MCF 10A (cell line): Measurements from ENCODE around the gene TEX2. TPM values are rescaled to one million over a fixed set of nuclear protein-coding genes. Genes with fewer than 3 reads are reported as not detected.
"Not testable (repeated sequence)": the region's sequence is repeated elsewhere in the genome, so short reads cannot be mapped to it uniquely, and the experiment has no call there.

ENCODE experiments used
- BruUV-seq: library from RNA; stranded (reverse); fragments of 400-500 nt; replicated peaks from 2 replicates; lab custom pipeline; 2021; lab: Mats Ljungman, UMichigan
- CTCF ChIA-PET: fragments of 300-600 bp; sonication (Branson Sonifier 250); formaldehyde crosslinking; extraction: SDS; loops from one replicate; lab custom pipeline; 2021; ENCODE audit warnings: antibody characterized with exemption, inconsistent platforms; lab: Yijun Ruan, JAX
- POLR2A ChIA-PET: fragments of 300-600, 350-650 bp; sonication (Branson Sonifier 250); formaldehyde crosslinking; extraction: SDS; loops from one replicate; lab custom pipeline; 2020; ENCODE audit warnings: antibody characterized with exemption, inconsistent platforms; lab: Yijun Ruan, JAX
- DNase-seq: peaks from one replicate; pipeline ENCODE4 v3.0.0-alpha.2; 2018; ENCODE audit not compliant: unreplicated experiment
- H3K27ac Mint-ChIP-seq: one replicate; pipeline ENCODE4 v1.8.0; 2022; ENCODE audit warnings: mild to moderate bottlenecking, low read depth, mixed read lengths; ENCODE audit not compliant: unreplicated experiment
- H3K27me3 Mint-ChIP-seq: one replicate; pipeline ENCODE4 v1.8.0; 2022; ENCODE audit warnings: mixed read lengths; ENCODE audit not compliant: insufficient read depth, unreplicated experiment
- H3K36me3 Mint-ChIP-seq: one replicate; pipeline ENCODE4 v1.8.0; 2022; ENCODE audit warnings: mild to moderate bottlenecking, moderate library complexity, mixed read lengths; ENCODE audit not compliant: insufficient read depth, unreplicated experiment
- H3K4me1 Mint-ChIP-seq: one replicate; pipeline ENCODE4 v1.8.0; 2022; ENCODE audit warnings: mixed read lengths; ENCODE audit not compliant: insufficient read depth, unreplicated experiment
- H3K4me3 Mint-ChIP-seq: one replicate; pipeline ENCODE4 v1.8.0; 2022; ENCODE audit warnings: mild to moderate bottlenecking, moderate library complexity, mixed read lengths; ENCODE audit not compliant: unreplicated experiment
- H3K9me3 Mint-ChIP-seq: one replicate; pipeline ENCODE4 v1.8.0; 2022; ENCODE audit warnings: mixed read lengths; ENCODE audit not compliant: unreplicated experiment
- intact Hi-C: fragments of 100-400 bp; cut with micrococcal nuclease; formaldehyde crosslinking; loops from 2 replicates; pipeline ENCODE4 v1.14.1; 2022
- total RNA-seq: library from RNA; stranded (reverse); gene quantifications from 2 replicates; pipeline ENCODE4 v1.2.3, GENCODE V29; 2022
- TF ChIP-seq, protein P1 (sequence below): fragments of 200-600 bp; IDR thresholded peaks from one replicate; pipeline ENCODE4 v1.8.0; 2022; ENCODE audit warnings: antibody characterized with exemption, mild to moderate bottlenecking; ENCODE audit not compliant: unreplicated experiment

TEX2 gene
- total RNA-seq, 1 experiment from 2014 or later = 42.2 TPM

DNA sequence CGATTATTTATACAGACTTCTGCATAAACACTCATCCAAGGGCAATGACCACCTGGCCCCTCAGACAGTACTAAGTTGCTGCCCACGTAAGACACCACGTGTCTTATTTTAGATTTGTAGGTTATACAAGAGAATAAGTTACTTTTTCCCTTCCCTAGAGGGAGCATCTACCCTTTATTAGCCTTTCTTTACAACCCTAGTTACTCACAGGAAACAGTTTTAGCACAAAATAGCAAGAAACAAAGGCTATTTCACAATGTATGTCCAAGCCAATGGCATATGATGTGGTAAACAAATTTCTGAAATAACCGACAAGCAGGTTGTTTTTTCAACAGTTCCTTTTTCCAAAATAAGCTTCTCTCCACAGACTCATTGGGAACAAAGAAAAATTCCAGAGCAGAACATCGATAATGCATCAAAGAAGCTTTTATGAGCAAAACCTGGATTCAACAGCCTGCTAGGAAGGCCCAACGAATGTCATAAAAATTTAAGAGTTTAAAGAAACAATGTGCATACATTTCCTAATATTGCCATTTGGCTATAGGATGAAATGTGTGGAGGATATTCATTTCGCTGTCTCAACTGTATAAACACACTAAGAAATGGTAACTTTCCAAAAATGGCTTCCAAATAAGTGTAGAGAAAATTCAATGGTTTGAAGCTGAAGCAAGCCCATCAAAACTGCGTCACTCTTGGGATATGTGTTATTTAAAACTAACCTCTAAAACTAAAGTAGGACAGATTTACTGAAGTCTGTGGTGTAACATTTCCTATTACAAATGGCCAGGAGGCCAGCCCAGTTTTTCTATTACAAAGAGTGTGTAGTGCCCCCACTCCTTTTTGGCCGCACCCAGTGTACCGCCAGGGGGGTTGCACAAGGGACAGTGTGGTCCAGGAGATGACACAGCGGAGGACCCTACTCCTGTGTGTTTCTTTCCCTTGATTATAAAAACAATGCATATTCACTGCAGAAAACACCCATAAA is 82.7 kb downstream of the TEX2 start:
- H3K27ac Mint-ChIP-seq = peak overlapping the region; percentile 7
- no peak overlapping the region for H3K4me3 Mint-ChIP-seq
- CTCF ChIA-PET = no interaction called here
- TF ChIP-seq, protein P1, sequence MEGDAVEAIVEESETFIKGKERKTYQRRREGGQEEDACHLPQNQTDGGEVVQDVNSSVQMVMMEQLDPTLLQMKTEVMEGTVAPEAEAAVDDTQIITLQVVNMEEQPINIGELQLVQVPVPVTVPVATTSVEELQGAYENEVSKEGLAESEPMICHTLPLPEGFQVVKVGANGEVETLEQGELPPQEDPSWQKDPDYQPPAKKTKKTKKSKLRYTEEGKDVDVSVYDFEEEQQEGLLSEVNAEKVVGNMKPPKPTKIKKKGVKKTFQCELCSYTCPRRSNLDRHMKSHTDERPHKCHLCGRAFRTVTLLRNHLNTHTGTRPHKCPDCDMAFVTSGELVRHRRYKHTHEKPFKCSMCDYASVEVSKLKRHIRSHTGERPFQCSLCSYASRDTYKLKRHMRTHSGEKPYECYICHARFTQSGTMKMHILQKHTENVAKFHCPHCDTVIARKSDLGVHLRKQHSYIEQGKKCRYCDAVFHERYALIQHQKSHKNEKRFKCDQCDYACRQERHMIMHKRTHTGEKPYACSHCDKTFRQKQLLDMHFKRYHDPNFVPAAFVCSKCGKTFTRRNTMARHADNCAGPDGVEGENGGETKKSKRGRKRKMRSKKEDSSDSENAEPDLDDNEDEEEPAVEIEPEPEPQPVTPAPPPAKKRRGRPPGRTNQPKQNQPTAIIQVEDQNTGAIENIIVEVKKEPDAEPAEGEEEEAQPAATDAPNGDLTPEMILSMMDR = no peak
- H3K27me3 Mint-ChIP-seq = no peaks in the 10 kb centered on the region
- peak; percentile 27 for DNase-seq
- H3K4me1 Mint-ChIP-seq = peaks cover 7% of the 10 kb centered on the region
- no peaks in the 10 kb centered on the region for H3K9me3 Mint-ChIP-seq
- peaks cover 85% of the 10 kb centered on the region for H3K36me3 Mint-ChIP-seq
- POLR2A ChIA-PET = interaction anchor here (1.1 to 1.4 kb wide), 2 partner anchors 20 to 35 kb away, joined by 3 to 7 read pairs; no protein-coding TSS in a partner anchor
- no TSS peak for BruUV-seq
- intact Hi-C loops = no loop called here

DNA sequence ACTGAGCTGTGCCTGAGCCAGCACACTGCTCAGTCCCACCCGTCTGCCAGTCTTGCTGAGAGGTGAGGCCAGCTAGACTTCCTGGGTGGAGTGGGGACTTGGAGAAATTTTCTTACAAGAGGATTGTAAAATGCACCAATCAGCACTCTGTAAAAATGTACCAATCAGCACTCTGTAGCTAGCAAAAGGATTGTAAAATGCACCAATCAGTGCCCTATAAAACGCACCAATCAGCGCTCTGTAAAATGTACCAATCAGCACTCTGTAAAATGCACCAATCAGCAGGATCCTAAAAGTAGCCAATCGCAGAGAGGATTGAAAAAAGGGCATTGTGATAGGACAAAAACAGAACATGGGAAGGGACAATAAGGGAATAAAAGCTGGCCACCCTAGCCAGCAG is 84.0 kb downstream of the TEX2 start:
- H3K4me3 Mint-ChIP-seq, BruUV-seq, H3K9me3 Mint-ChIP-seq, intact Hi-C loops, POLR2A ChIA-PET, H3K27me3 Mint-ChIP-seq, H3K27ac Mint-ChIP-seq, DNase-seq: not testable (repeated sequence)
- peaks cover 84% of the 10 kb centered on the region for H3K36me3 Mint-ChIP-seq
- CTCF ChIA-PET = interaction anchor here (0.8 to 2.6 kb wide), 3 partner anchors 11 to 103 kb away, joined by 4 to 9 read pairs (median 6); no protein-coding TSS in a partner anchor
- peaks cover 16% of the 10 kb centered on the region for H3K4me1 Mint-ChIP-seq

DNA sequence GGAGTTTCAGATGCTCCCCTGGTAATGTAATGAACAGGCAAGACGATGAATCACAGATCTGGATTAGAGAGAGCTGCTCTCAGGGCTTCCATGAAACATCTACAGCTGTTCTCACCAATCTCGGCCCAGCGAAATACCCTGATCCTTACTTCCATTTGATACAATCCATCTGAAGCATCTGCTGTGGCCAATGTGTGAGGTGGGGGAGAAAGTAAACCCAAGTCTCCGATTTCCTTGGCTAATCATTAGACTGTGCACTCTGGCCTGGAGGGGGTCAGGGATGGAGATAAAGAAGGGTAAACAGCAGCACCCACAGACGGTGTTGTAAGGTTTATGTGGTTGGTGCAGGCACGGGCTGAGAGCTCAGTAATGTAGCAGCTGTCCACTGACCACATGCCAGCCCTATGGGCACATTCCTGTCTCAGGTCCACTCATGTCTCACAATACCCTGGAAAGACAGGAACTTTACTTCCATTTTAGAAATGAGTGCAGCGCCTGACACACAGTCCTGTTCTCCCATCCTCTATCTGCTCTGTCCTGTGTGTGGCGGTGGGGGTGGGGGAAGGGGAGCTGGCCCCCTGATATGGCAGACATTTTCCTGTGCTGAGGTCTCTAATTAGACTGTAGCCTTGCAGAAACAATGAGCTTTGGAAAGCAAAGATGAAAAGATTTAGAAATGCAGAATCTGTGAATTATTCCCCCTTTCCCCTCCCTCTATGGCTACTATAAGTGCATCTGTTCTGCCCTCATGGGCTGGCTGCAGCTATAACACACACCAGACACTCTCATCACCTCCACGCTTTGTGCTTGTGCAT is 84.8 kb downstream of the TEX2 start:
- no peak overlapping the region for H3K4me3 Mint-ChIP-seq
- no peaks in the 10 kb centered on the region for H3K9me3 Mint-ChIP-seq
- BruUV-seq = no TSS peak
- DNase-seq = no peak
- H3K36me3 Mint-ChIP-seq = peaks cover 85% of the 10 kb centered on the region
- H3K27me3 Mint-ChIP-seq = no peaks in the 10 kb centered on the region
- POLR2A ChIA-PET = interaction anchor here (0.8 kb wide), 1 partner anchor 9 kb away, joined by 3 read pairs; no protein-coding TSS in a partner anchor
- CTCF ChIA-PET = interaction anchor here (0.8 to 2.6 kb wide), 3 partner anchors 10 to 104 kb away, joined by 4 to 9 read pairs (median 6); no protein-coding TSS in a partner anchor
- intact Hi-C loops = no loop called here
- no peak overlapping the region for H3K27ac Mint-ChIP-seq
- H3K4me1 Mint-ChIP-seq = peaks cover 13% of the 10 kb centered on the region
- TF ChIP-seq, protein P1 = no peak

DNA sequence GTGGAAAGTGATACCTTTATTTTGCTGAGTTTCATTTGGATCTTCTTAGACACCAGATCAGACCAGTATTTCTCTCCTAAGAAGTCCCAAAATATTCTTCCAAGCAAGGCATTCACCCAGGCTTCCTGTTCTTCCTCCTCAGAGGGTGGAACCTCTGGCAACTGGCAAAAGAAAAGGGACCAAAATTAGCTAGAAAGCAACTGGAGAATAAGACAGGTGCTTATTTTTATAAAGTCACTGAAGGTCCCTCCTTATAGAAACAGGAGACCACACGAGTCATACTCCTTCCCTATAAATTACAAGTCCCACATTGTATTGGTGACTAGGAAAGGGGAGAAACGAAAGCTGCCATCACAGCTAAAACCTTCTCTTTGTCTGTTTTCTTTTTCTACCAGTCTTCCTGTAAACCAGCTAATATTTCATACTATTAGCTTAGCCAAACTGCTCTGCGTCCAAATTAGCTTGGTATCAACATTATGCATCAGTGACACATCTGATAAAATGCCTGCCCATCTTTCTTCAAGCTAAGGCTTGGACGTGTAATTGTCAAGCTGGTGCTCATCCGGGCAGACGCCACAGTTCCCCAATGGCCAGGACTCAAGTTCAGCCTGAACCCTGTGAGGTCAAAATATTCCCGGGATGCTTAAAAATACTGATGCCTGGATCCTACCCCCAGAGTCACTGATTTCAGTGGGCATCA is 85.6 kb downstream of the TEX2 start:
- POLR2A ChIA-PET = interaction anchor here (0.6 to 2.0 kb wide), 4 partner anchors 10 to 86 kb away, joined by 3 to 8 read pairs (median 4); partner anchors contain the start of gene TEX2
- peaks cover 80% of the 10 kb centered on the region for H3K36me3 Mint-ChIP-seq
- DNase-seq = no peak
- intact Hi-C loops = no loop called here
- H3K9me3 Mint-ChIP-seq = no peaks in the 10 kb centered on the region
- TF ChIP-seq, protein P1 = no peak
- CTCF ChIA-PET = interaction anchor here (1.9 to 2.6 kb wide), 2 partner anchors 9 to 17 kb away, joined by 6 to 9 read pairs; no protein-coding TSS in a partner anchor
- no peaks in the 10 kb centered on the region for H3K27me3 Mint-ChIP-seq
- BruUV-seq = no TSS peak
- no peak overlapping the region for H3K27ac Mint-ChIP-seq
- peaks cover 13% of the 10 kb centered on the region for H3K4me1 Mint-ChIP-seq
- H3K4me3 Mint-ChIP-seq = no peak overlapping the region
